Suprapubic skin (tissue), 4 donors: ENCODE results near the gene KIR3DL3. TPM values are rescaled to one million over a fixed set of nuclear protein-coding genes. Genes with fewer than 3 reads are reported as not detected.
"Not testable (repeated sequence)": the region's sequence is repeated elsewhere in the genome, so short reads cannot be mapped to it uniquely, and the experiment has no call there.

Source experiments
- DNase-seq, 2 donors: peaks; one replicate each; pipeline ENCODE4 v3.0.0-alpha.2; 2019; ENCODE audit warnings: low spot score in 2 of 2
- H3K27ac ChIP-seq: fragments of 200-600 bp; sonication (generic); one replicate; pipeline ENCODE4 v1.5.1; 2019
- H3K27me3 ChIP-seq: fragments of 200-600 bp; sonication (generic); one replicate; pipeline ENCODE4 v1.5.1; 2019
- H3K36me3 ChIP-seq: fragments of 200-600 bp; sonication (generic); one replicate; pipeline ENCODE4 v1.5.1; 2019
- H3K4me1 ChIP-seq: fragments of 200-600 bp; sonication (generic); one replicate; pipeline ENCODE4 v1.5.1; 2019
- H3K4me3 ChIP-seq: fragments of 200-600 bp; sonication (generic); one replicate; pipeline ENCODE4 v1.5.1; 2019; ENCODE audit warnings: mild to moderate bottlenecking
- H3K9me3 ChIP-seq: fragments of 200-600 bp; sonication (generic); one replicate; pipeline ENCODE4 v1.5.1; 2019
- EP300 ChIP-seq: sonication (generic); formaldehyde crosslinking; IDR thresholded peaks from one replicate; pipeline ENCODE4 v1.6.1; 2017; ENCODE audit warnings: antibody characterized with exemption
- POLR2A ChIP-seq, 2 donors: fragments of 450-650 bp; IDR thresholded peaks; one replicate each; pipeline ENCODE4 v1.6.1; 2017; ENCODE audit warnings: antibody characterized with exemption in 2 of 2, mild to moderate bottlenecking in 2 of 2, moderate library complexity in 2 of 2
- POLR2AphosphoS5 ChIP-seq, 3 donors: sonication (generic); formaldehyde crosslinking; IDR thresholded peaks; one replicate each; pipeline ENCODE4 v1.6.1; 2017; ENCODE audit warnings: antibody characterized with exemption in 3 of 3
- WGBS: methylation state at CpG from one replicate; pipeline ENCODE4 v1.1.5; 2018; 5-methylcytosine and 5-hydroxymethylcytosine counted together
- total RNA-seq, 4 donors: library from RNA; depleted of rRNA; stranded (reverse); fragments of >200 nt; gene quantifications; one replicate each; pipeline ENCODE4 v1.1.0, GENCODE V29; 2016
- TF ChIP-seq, protein P1 (sequence below), 2 donors: fragments of 200-600 bp in 1 of 2; fragments of 450-650 bp in 1 of 2; sonication (generic) in 1 of 2; IDR thresholded peaks; one replicate each; pipeline ENCODE4 v1.5.1; 2016 to 2019; ENCODE audit warnings: antibody characterized with exemption in 2 of 2, mild to moderate bottlenecking in 1 of 2, moderate library complexity in 1 of 2

The KIR3DL3 gene
- total RNA-seq, 4 donors from 2014 or later: not detected

- WGBS: 81% methylated on average over 10 of the region's 10 CpGs
- no peaks in the 10 kb centered on the region for H3K4me1 ChIP-seq
- H3K36me3 ChIP-seq: no peaks in the 10 kb centered on the region
- H3K9me3 ChIP-seq: peaks cover 1% of the 10 kb centered on the region
- H3K4me3 ChIP-seq: no peak overlapping the region
- H3K27me3 ChIP-seq: no peaks in the 10 kb centered on the region
- no peak for TF ChIP-seq POLR2A (IDR thresholded peaks at IDR 0.05)
- no peak for DNase-seq
- H3K27ac ChIP-seq: no peak overlapping the region
Observed at GRCh38 chr19:54727562-54727961, 3.3 kb downstream of the KIR3DL3 start.

DNA sequence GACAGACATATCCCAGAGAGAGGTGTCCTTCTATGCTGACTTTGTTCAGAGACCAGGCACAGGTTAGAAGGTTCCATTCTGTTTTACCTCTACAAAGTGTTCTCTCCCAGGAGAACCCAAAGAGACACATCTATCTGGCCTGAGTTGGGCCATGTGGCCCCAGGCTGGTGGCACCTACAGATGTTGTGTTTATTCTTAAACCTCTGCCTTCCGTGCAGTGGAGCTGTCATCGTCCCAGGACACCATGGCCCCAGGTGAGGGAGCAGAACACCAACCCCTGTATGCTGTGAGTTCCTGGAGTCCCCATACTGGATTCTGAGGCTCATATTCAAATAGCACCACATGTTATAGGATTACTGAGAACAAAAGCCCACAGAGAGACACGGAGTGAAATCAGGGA is 3.9 kb downstream of the KIR3DL3 start:
- Histone ChIP-seq H3K4me3 (no peak overlapping the region), H3K4me1 (no peaks in the 10 kb centered on the region), H3K27me3 (no peaks in the 10 kb centered on the region), H3K36me3 (no peaks in the 10 kb centered on the region), H3K27ac (no peak overlapping the region), H3K9me3 (no peaks in the 10 kb centered on the region)
- 71% methylated on average over 3 of the region's 3 CpGs for WGBS
- TF ChIP-seq EP300: no peak
- no peak for TF ChIP-seq POLR2A (IDR thresholded peaks at IDR 0.05)
- TF ChIP-seq POLR2AphosphoS5 (IDR thresholded peaks at IDR 0.05): no peak
- TF ChIP-seq, protein P1, sequence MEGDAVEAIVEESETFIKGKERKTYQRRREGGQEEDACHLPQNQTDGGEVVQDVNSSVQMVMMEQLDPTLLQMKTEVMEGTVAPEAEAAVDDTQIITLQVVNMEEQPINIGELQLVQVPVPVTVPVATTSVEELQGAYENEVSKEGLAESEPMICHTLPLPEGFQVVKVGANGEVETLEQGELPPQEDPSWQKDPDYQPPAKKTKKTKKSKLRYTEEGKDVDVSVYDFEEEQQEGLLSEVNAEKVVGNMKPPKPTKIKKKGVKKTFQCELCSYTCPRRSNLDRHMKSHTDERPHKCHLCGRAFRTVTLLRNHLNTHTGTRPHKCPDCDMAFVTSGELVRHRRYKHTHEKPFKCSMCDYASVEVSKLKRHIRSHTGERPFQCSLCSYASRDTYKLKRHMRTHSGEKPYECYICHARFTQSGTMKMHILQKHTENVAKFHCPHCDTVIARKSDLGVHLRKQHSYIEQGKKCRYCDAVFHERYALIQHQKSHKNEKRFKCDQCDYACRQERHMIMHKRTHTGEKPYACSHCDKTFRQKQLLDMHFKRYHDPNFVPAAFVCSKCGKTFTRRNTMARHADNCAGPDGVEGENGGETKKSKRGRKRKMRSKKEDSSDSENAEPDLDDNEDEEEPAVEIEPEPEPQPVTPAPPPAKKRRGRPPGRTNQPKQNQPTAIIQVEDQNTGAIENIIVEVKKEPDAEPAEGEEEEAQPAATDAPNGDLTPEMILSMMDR (IDR thresholded peaks at IDR 0.05): no peak
- DNase-seq: no peak

DNA sequence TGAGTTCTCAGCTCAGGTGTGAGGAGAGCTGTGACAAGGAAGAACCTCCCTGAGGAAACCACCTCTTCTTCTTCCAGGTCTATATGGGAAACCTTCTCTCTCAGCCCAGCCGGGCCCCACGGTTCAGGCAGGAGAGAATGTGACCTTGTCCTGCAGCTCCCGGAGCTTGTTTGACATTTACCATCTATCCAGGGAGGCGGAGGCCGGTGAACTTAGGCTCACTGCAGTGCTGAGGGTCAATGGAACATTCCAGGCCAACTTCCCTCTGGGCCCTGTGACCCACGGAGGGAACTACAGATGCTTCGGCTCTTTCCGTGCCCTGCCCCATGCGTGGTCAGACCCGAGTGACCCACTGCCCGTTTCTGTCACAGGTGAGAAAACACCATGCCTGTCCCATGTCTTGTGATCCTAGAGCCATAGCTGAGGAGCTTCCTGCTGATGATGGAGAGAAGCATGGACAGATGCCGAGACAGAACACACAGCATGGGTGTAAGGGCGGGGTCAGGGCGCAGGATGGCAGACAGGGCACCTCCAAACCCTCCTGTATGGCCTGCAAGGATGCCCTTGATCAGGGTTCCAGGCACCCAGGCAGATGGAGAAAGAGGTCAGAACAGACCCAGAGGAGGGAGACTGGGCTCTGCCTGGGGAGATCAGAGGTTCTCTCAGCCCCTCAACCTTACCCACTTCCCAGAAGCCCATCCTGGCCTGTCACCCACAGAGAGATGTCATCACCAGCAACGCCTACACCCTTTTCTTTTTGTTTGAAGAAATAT is 5.4 kb downstream of the KIR3DL3 start:
- no peaks in the 10 kb centered on the region for H3K27me3 ChIP-seq
- no peak for TF ChIP-seq POLR2A (IDR thresholded peaks at IDR 0.05)
- TF ChIP-seq POLR2AphosphoS5 (IDR thresholded peaks at IDR 0.05): no peak
- TF ChIP-seq EP300: no peak
- TF ChIP-seq, protein P1 (IDR thresholded peaks at IDR 0.05): no peak
- no peaks in the 10 kb centered on the region for H3K9me3 ChIP-seq
- no peak for DNase-seq
- no peaks in the 10 kb centered on the region for H3K36me3 ChIP-seq
- no peak overlapping the region for H3K27ac ChIP-seq
- H3K4me1 ChIP-seq: no peaks in the 10 kb centered on the region
- 72% methylated on average over 13 of the region's 15 CpGs for WGBS
- no peak overlapping the region for H3K4me3 ChIP-seq

- TF ChIP-seq, protein P1 (IDR thresholded peaks at IDR 0.05): no peak
- no peak for TF ChIP-seq POLR2AphosphoS5 (IDR thresholded peaks at IDR 0.05)
- no peak for TF ChIP-seq POLR2A (IDR thresholded peaks at IDR 0.05)
- TF ChIP-seq EP300: no peak
- H3K36me3 ChIP-seq: no peaks in the 10 kb centered on the region
- DNase-seq: no peak
- no peak overlapping the region for H3K4me3 ChIP-seq
- H3K4me1 ChIP-seq: no peaks in the 10 kb centered on the region
- H3K9me3 ChIP-seq: no peaks in the 10 kb centered on the region
- H3K27ac ChIP-seq: no peak overlapping the region
- no peaks in the 10 kb centered on the region for H3K27me3 ChIP-seq
- WGBS: 68% methylated on average over 8 of the region's 8 CpGs
Observed at GRCh38 chr19:54731191-54731590, 6.9 kb downstream of the KIR3DL3 start.

GRCh38 chr19:54738306-54738705 is 14.1 kb downstream of the KIR3DL3 start, which contains the start of gene KIR2DL3:
Gene KIR2DL3, plus strand, starts transcription at chr19:54738513. Its CDS starts 33 bp downstream, at chr19:54738546.
- H3K4me1 ChIP-seq, H3K27me3 ChIP-seq, H3K27ac ChIP-seq, H3K36me3 ChIP-seq, DNase-seq, H3K9me3 ChIP-seq, H3K4me3 ChIP-seq: not testable (repeated sequence)
- 91% methylated on average over 16 of the region's 16 CpGs for WGBS

- DNase-seq: no peak
- H3K4me3 ChIP-seq: no peak overlapping the region
- no peaks in the 10 kb centered on the region for H3K4me1 ChIP-seq
- H3K9me3 ChIP-seq: no peaks in the 10 kb centered on the region
- H3K27ac ChIP-seq: no peak overlapping the region
- H3K36me3 ChIP-seq: no peaks in the 10 kb centered on the region
- TF ChIP-seq POLR2AphosphoS5 (IDR thresholded peaks at IDR 0.05) (no peak), EP300 (no peak), POLR2A (IDR thresholded peaks at IDR 0.05) (no peak)
- TF ChIP-seq, protein P1 (IDR thresholded peaks at IDR 0.05): no peak
- H3K27me3 ChIP-seq: no peaks in the 10 kb centered on the region
- WGBS: 80% methylated on average over 1 of the region's 1 CpG
Observed at GRCh38 chr19:54738715-54739114, 14.5 kb downstream of the KIR3DL3 start.
